HCT116 (cell line): ENCODE measurements around the gene ZNF618. TPM values are rescaled to one million over a fixed set of nuclear protein-coding genes. Genes with fewer than 3 reads are reported as not detected.

Source experiments
- ATAC-seq: fragments of 200-7000 bp; cut with Tn5 transposase; 2 replicates; pipeline ENCODE4 v1.9.1; 2020; ENCODE audit warnings: mild to moderate bottlenecking, moderate library complexity
- BruUV-seq: library from RNA; stranded (reverse); fragments of 400-500 nt; replicated peaks from 2 replicates; lab custom pipeline; 2021; lab: Mats Ljungman, UMichigan
- CTCF ChIA-PET: fragments of 300-600 bp; sonication (Branson Sonifier 250); formaldehyde crosslinking; loops from one replicate; lab custom pipeline; 2021; ENCODE audit warnings: antibody characterized with exemption; lab: Charles Lee
- POLR2A ChIA-PET: fragments of 300-600, 350-600 bp; sonication (Branson Sonifier 250); formaldehyde crosslinking; loops from one replicate; lab custom pipeline; 2021; ENCODE audit warnings: antibody characterized with exemption; lab: Charles Lee
- RAD21 ChIA-PET, 2 experiments: fragments of 300-600 bp; sonication (Branson Sonifier 250); formaldehyde crosslinking; loops; one replicate each; lab custom pipeline; 2023; ENCODE audit warnings: low total read pairs in 2 of 2; ENCODE audit not compliant: uncharacterized antibody in 2 of 2, unreplicated experiment in 2 of 2, low non-redundant PET in 1 of 2; lab: Charles Lee
- DNase-seq: peaks from one replicate; pipeline ENCODE4 v3.0.0-alpha.2; 2010; ENCODE audit warnings: low read depth, low spot score
- H2AFZ ChIP-seq: fragments of 200-600 bp; shearing (Covaris generic), sonication (generic); 2 replicates; pipeline ENCODE4 v1.6.1; 2017; ENCODE audit warnings: low read depth, mixed run types, mixed read lengths, antibody characterized with exemption, low read length; ENCODE audit not compliant: poor library complexity, severe bottlenecking
- H3K27ac ChIP-seq: 2 replicates; pipeline ENCODE4 v1.5.1; 2012; ENCODE audit warnings: low read depth, low read length
- H3K27me3 ChIP-seq: fragments of 200-600 bp; sonication (generic); 2 replicates; pipeline ENCODE4 v1.6.1; 2016; ENCODE audit warnings: mixed run types, low read length, mixed read lengths; ENCODE audit not compliant: insufficient read depth
- H3K36me3 ChIP-seq, 2 experiments: fragments of 200-500 bp in 1 of 2; fragments of 200-600 bp in 1 of 2; sonication (Bioruptor generic) in 1 of 2; sonication (generic) in 1 of 2; 2 replicates each; pipeline versions ENCODE4 v1.5.1 to v1.6.1; 2014 to 2016; ENCODE audit warnings: low read length in 2 of 2, inconsistent platforms in 1 of 2, mixed read lengths in 1 of 2, mixed run types in 1 of 2; ENCODE audit not compliant: insufficient read depth in 2 of 2, control insufficient read depth in 1 of 2
- H3K4me1 ChIP-seq, 2 experiments: fragments of 200-600 bp in 1 of 2; sonication (generic) in 1 of 2; 2 replicates each; pipeline versions ENCODE4 v1.5.1 to v1.6.1; 2012 to 2017; ENCODE audit warnings: low read length in 2 of 2, inconsistent platforms in 1 of 2, mild to moderate bottlenecking in 1 of 2, mixed read lengths in 1 of 2, mixed run types in 1 of 2, moderate library complexity in 1 of 2; ENCODE audit not compliant: insufficient read depth in 2 of 2, control insufficient read depth in 1 of 2
- H3K4me2 ChIP-seq: fragments of 200-600 bp; sonication (generic); 2 replicates; pipeline ENCODE4 v1.6.1; 2017; ENCODE audit warnings: mixed run types, low read length, mixed read lengths
- H3K4me3 ChIP-seq, 2 experiments: fragments of 200-600 bp in 1 of 2; sonication (generic) in 1 of 2; replicated peaks in 1 of 2; 2 replicates each; pipeline ENCODE4 v1.5.1; 2011 to 2016; ENCODE audit warnings: low read length in 2 of 2, control low read depth in 1 of 2, low read depth in 1 of 2, mild to moderate bottlenecking in 1 of 2, mixed read lengths in 1 of 2, mixed run types in 1 of 2
- H3K79me2 ChIP-seq: fragments of 200-600 bp; sonication (generic); 2 replicates; pipeline ENCODE4 v1.6.1; 2017; ENCODE audit warnings: mild to moderate bottlenecking, mixed run types, low read length, moderate library complexity, mixed read lengths; ENCODE audit not compliant: insufficient read depth
- H3K9ac ChIP-seq: fragments of 200-600 bp; sonication (generic); 2 replicates; pipeline ENCODE4 v1.6.1; 2016; ENCODE audit warnings: low read length, mixed read lengths
- H3K9me2 ChIP-seq: fragments of 200-600 bp; sonication (generic), shearing (Covaris generic); 2 replicates; pipeline ENCODE4 v1.6.1; 2017; ENCODE audit warnings: mixed run types, mild to moderate bottlenecking, moderate library complexity; ENCODE audit not compliant: insufficient read depth
- H3K9me3 ChIP-seq, 2 experiments: fragments of 200-500 bp in 1 of 2; fragments of 200-600 bp in 1 of 2; sonication (Bioruptor generic) in 1 of 2; sonication (generic) in 1 of 2; 2 replicates each; pipeline ENCODE4 v1.6.1; 2014 to 2017; ENCODE audit warnings: low read length in 2 of 2, mixed read lengths in 2 of 2, inconsistent platforms in 1 of 2, low read depth in 1 of 2, mild to moderate bottlenecking in 1 of 2, mixed run types in 1 of 2, moderate library complexity in 1 of 2; ENCODE audit not compliant: control insufficient read depth in 1 of 2, insufficient read depth in 1 of 2
- H4K20me1 ChIP-seq: fragments of 200-600 bp; sonication (generic), shearing (Covaris generic); 2 replicates; pipeline ENCODE4 v1.6.1; 2017; ENCODE audit warnings: mixed run types, mild to moderate bottlenecking, moderate library complexity; ENCODE audit not compliant: insufficient read depth
- ATF3 ChIP-seq: IDR thresholded peaks from 2 replicates; pipeline ENCODE4 v1.6.1; 2012
- CEBPB ChIP-seq: IDR thresholded peaks from 2 replicates; pipeline ENCODE4 v1.6.1; 2012; ENCODE audit warnings: low read depth
- EGR1 ChIP-seq: IDR thresholded peaks from 2 replicates; pipeline ENCODE4 v1.6.1; 2012; ENCODE audit warnings: low read depth
- MAX ChIP-seq: IDR thresholded peaks from 2 replicates; pipeline ENCODE4 v1.6.1; 2012
- REST ChIP-seq: IDR thresholded peaks from 2 replicates; pipeline ENCODE4 v1.6.1; 2012; ENCODE audit warnings: low read depth
- YY1 ChIP-seq: IDR thresholded peaks from 2 replicates; pipeline ENCODE4 v1.6.1; 2011; ENCODE audit warnings: low read length, low read depth, moderate library complexity, mild to moderate bottlenecking; ENCODE audit not compliant: insufficient replicate concordance; ENCODE audit errors: extremely low read depth
- ZBTB33 ChIP-seq: IDR thresholded peaks from 2 replicates; pipeline ENCODE4 v1.6.1; 2011; ENCODE audit warnings: mild to moderate bottlenecking, low read length, moderate library complexity; ENCODE audit not compliant: insufficient replicate concordance; ENCODE audit errors: extremely low read depth
- intact Hi-C: fragments of 100-400 bp; cut with micrococcal nuclease; formaldehyde crosslinking; loops from 2 replicates; pipeline ENCODE4 v1.10.0; 2022
- total RNA-seq: library from RNA; stranded (reverse); gene quantifications from one replicate; pipeline ENCODE4 v1.2.1, GENCODE V29; 2021; ENCODE audit not compliant: unreplicated experiment

Gene ZNF618
- total RNA-seq, 1 experiment from 2014 or later, result 13.5 TPM

- H3K4me3 ChIP-seq, result no peak overlapping the region
- no peak overlapping the region for H2AFZ ChIP-seq
- DNase-seq (no peak), ATAC-seq (no peak)
- RAD21 ChIA-PET, result no interaction called here
- POLR2A ChIA-PET, result no interaction called here
- TF ChIP-seq ATF3 (no peak), CEBPB (no peak), YY1 (no peak), EGR1 (no peak), ZBTB33 (no peak), MAX (no peak), REST (no peak)
- H3K9me2 ChIP-seq, result no peaks in the 10 kb centered on the region
- BruUV-seq, result no TSS peak
- intact Hi-C loops, result no loop called here
- peaks cover 0 to 3% of the 10 kb centered on the region in 2 experiments; a peak in 1 of 4 replicates for H3K4me1 ChIP-seq
- no peaks in the 10 kb centered on the region for H3K36me3 ChIP-seq
- no peaks in the 10 kb centered on the region for H3K27me3 ChIP-seq
- H3K4me2 ChIP-seq, result no peak overlapping the region
- H3K9me3 ChIP-seq, result no peaks in the 10 kb centered on the region
- H3K27ac ChIP-seq, result no peak overlapping the region
- CTCF ChIA-PET, result no interaction called here
- H4K20me1 ChIP-seq, result no peaks in the 10 kb centered on the region
- H3K79me2 ChIP-seq, result no peaks in the 10 kb centered on the region
- H3K9ac ChIP-seq, result no peak overlapping the region
These were observed 38.4 kb downstream of the ZNF618 start for GRCh38 chr9:113914517-113914916.
